CD4-positive, alpha-beta T cell (primary cell): ENCODE measurements around the gene KCNQ1OT1. TPM values are rescaled to one million over a fixed set of nuclear protein-coding genes. Genes with fewer than 3 reads are reported as not detected.

Experiments used
- ATAC-seq: fragments of 200-7000 bp; cut with Tn5 transposase; one replicate; pipeline ENCODE4 v1.10.0; 2022; ENCODE audit warnings: mild to moderate bottlenecking; ENCODE audit not compliant: poor library complexity
- CTCF ChIA-PET: fragments of 350-600 bp; sonication (Branson Sonifier 250); formaldehyde crosslinking; loops from one replicate; lab custom pipeline; 2021; ENCODE audit warnings: antibody characterized with exemption, inconsistent platforms; lab: Charles Lee
- POLR2A ChIA-PET: fragments of 350-600 bp; sonication (Branson Sonifier 250); formaldehyde crosslinking; loops from one replicate; lab custom pipeline; 2021; ENCODE audit warnings: antibody characterized with exemption, inconsistent platforms; lab: Charles Lee
- DNase-seq, 14 experiments: peaks; one replicate each; pipeline ENCODE4 v3.0.0-alpha.2; 2013 to 2020; ENCODE audit warnings: mixed read lengths in 2 of 14
- H3K27ac ChIP-seq, 2 donors: one replicate each; pipeline versions ENCODE4 v1.5.1 to v1.7.0; 2013; ENCODE audit warnings: low read length in 2 of 2, low read depth in 1 of 2, mild to moderate bottlenecking in 1 of 2
- H3K27me3 ChIP-seq, 2 experiments: 1 replicate in 1 of 2; 2 replicates in 1 of 2; pipeline versions ENCODE4 v1.6.1 to v1.7.0; 2013; ENCODE audit warnings: low read length in 2 of 2, control low read depth in 1 of 2, mild to moderate bottlenecking in 1 of 2, moderate library complexity in 1 of 2; ENCODE audit not compliant: insufficient read depth in 2 of 2, control insufficient read depth in 1 of 2
- H3K36me3 ChIP-seq: one replicate; pipeline ENCODE4 v1.6.1; 2013; ENCODE audit warnings: low read length, control low read depth; ENCODE audit not compliant: insufficient read depth
- H3K4me1 ChIP-seq: one replicate; pipeline ENCODE4 v1.6.1; 2013; ENCODE audit warnings: low read length, control low read depth; ENCODE audit not compliant: insufficient read depth
- H3K4me3 ChIP-seq: one replicate; pipeline ENCODE4 v1.5.1; 2013; ENCODE audit warnings: mild to moderate bottlenecking, low read length, moderate library complexity
- H3K9me3 ChIP-seq, 2 experiments: 1 replicate in 1 of 2; 2 replicates in 1 of 2; pipeline versions ENCODE4 v1.6.1 to v1.7.0; 2013; ENCODE audit warnings: low read length in 2 of 2, mild to moderate bottlenecking in 2 of 2, control low read depth in 1 of 2, moderate library complexity in 1 of 2; ENCODE audit not compliant: control insufficient read depth in 1 of 2, insufficient read depth in 1 of 2
- H3K27ac Mint-ChIP-seq: one replicate; pipeline ENCODE4 v1.8.0; 2020; ENCODE audit warnings: mixed read lengths
- H3K27me3 Mint-ChIP-seq: one replicate; pipeline ENCODE4 v1.8.0; 2021; ENCODE audit warnings: mixed read lengths
- H3K36me3 Mint-ChIP-seq: one replicate; pipeline ENCODE4 v1.8.0; 2021; ENCODE audit warnings: low read depth, mixed read lengths
- H3K4me1 Mint-ChIP-seq: one replicate; pipeline ENCODE4 v1.8.0; 2021; ENCODE audit warnings: low read depth, mixed read lengths
- H3K4me3 Mint-ChIP-seq: one replicate; pipeline ENCODE4 v1.8.0; 2020; ENCODE audit warnings: mild to moderate bottlenecking, mixed read lengths
- H3K9me3 Mint-ChIP-seq: one replicate; pipeline ENCODE4 v1.8.0; 2020; ENCODE audit warnings: mixed read lengths
- intact Hi-C, 2 experiments: fragments of 100-400 bp; cut with DNase I in 1 of 2; cut with micrococcal nuclease in 1 of 2; formaldehyde crosslinking; loops; one replicate each; pipeline versions ENCODE4 v1.15.1 to v1.9.0; 2023 to 2025; cut with DNase I, micrococcal nuclease
- total RNA-seq, 174 experiments: library from RNA in 2 of 174; stranded (reverse) in 2 of 174; gene quantifications; one replicate each; pipeline ENCODE4 v1.2.3 and lab custom pipeline; 2021 to 2026
- TF ChIP-seq, protein P1 (sequence below): fragments of 200-600 bp; IDR thresholded peaks from one replicate; pipeline ENCODE4 v1.8.0; 2022; ENCODE audit warnings: antibody characterized with exemption, mild to moderate bottlenecking

The KCNQ1OT1 gene
- total RNA-seq, 2 experiments from 2014 or later: 0.17 to 0.22 TPM

DNA sequence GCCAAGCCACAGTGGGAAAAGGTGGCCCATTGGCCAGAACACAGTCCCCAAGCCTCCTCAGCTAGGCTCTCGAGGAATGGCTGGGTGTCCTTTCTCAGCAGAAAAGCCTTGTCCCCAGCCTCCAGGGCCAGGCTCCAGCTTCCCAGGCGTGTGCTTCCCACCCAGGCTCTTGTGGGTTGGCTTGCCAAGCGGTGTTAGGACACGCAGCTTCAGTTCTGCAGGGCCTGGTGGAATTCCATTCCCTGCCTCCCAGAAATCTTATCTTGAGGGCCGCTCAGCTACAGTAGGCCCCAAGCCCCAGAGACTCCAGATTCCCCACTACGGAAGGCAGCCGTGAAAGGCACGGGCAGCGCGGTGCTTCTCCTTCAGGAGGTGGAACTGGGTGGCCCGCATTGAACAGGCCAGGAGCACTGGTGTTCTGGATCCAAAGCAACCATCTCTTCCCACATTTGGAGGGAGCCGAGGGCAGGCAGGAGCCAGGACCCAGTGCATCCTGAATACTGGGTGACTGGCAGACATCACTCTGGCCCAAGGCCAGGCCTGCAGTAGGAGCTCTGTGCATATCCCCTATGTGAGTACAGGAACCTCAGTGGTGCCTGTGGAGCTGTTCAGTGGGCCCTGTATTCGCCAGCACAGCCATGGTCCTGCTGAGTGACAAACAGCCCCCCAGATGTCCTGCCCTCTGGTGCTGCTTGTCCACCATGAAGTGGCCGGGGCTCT is 16.7 kb upstream of the KCNQ1OT1 start:
- Mint-ChIP-seq H3K27ac (no peak overlapping the region), H3K9me3 (no peaks in the 10 kb centered on the region), H3K27me3 (no peaks in the 10 kb centered on the region), H3K36me3 (no peaks in the 10 kb centered on the region), H3K4me3 (no peak overlapping the region), H3K4me1 (no peaks in the 10 kb centered on the region)
- POLR2A ChIA-PET: no interaction called here
- intact Hi-C loops: no loop called here
- H3K27me3 ChIP-seq: no peaks in the 10 kb centered on the region
- TF ChIP-seq, protein P1, sequence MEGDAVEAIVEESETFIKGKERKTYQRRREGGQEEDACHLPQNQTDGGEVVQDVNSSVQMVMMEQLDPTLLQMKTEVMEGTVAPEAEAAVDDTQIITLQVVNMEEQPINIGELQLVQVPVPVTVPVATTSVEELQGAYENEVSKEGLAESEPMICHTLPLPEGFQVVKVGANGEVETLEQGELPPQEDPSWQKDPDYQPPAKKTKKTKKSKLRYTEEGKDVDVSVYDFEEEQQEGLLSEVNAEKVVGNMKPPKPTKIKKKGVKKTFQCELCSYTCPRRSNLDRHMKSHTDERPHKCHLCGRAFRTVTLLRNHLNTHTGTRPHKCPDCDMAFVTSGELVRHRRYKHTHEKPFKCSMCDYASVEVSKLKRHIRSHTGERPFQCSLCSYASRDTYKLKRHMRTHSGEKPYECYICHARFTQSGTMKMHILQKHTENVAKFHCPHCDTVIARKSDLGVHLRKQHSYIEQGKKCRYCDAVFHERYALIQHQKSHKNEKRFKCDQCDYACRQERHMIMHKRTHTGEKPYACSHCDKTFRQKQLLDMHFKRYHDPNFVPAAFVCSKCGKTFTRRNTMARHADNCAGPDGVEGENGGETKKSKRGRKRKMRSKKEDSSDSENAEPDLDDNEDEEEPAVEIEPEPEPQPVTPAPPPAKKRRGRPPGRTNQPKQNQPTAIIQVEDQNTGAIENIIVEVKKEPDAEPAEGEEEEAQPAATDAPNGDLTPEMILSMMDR: no peak
- no peak overlapping the region for H3K27ac ChIP-seq
- no peak overlapping the region for H3K4me3 ChIP-seq
- DNase-seq: no peak
- CTCF ChIA-PET: no interaction called here
- no peak for ATAC-seq
- H3K9me3 ChIP-seq: no peaks in the 10 kb centered on the region
- H3K36me3 ChIP-seq: no peaks in the 10 kb centered on the region
- no peaks in the 10 kb centered on the region for H3K4me1 ChIP-seq

- H3K27ac Mint-ChIP-seq: no peak overlapping the region
- DNase-seq (no peak), ATAC-seq (no peak)
- Histone ChIP-seq H3K4me3 (no peak overlapping the region), H3K27me3 (no peaks in the 10 kb centered on the region), H3K4me1 (no peaks in the 10 kb centered on the region), H3K27ac (no peak overlapping the region), H3K9me3 (peaks cover 0 to 5% of the 10 kb centered on the region in 2 experiments), H3K36me3 (no peaks in the 10 kb centered on the region)
- no peaks in the 10 kb centered on the region for H3K9me3 Mint-ChIP-seq
- no peak overlapping the region for H3K4me3 Mint-ChIP-seq
- CTCF ChIA-PET: no interaction called here
- intact Hi-C loops: no loop called here
- POLR2A ChIA-PET: no interaction called here
- TF ChIP-seq, protein P1: no peak
- H3K36me3 Mint-ChIP-seq: peaks cover 5% of the 10 kb centered on the region
- no peaks in the 10 kb centered on the region for H3K4me1 Mint-ChIP-seq
- H3K27me3 Mint-ChIP-seq: no peaks in the 10 kb centered on the region
Measured at GRCh38 chr11:2715716-2716350, 16.0 kb upstream of the KCNQ1OT1 start.

DNA sequence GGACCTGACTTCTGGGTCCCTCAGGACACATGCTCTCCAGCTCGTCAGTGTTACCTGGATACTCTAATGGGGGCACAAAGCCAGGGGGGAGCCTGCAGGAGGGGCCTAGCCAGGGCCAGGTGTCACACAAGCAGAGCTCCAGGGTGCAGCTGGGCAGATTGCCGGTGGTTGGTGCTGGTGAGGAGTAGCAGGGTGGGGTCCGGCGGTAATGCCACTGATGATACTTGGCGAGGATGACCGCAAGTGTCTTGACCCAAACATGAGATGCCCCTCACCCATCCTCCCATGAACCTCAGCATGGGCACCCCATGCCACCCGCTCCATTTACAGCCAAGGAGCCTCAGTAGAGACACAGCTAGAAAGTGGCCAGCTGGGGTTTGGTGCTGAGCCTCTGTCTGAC is 15.1 kb upstream of the KCNQ1OT1 start:
- no peaks in the 10 kb centered on the region for H3K9me3 Mint-ChIP-seq
- no peak overlapping the region for H3K27ac Mint-ChIP-seq
- Histone ChIP-seq H3K9me3 (peaks cover 0 to 5% of the 10 kb centered on the region in 2 experiments), H3K36me3 (no peaks in the 10 kb centered on the region), H3K4me3 (no peak overlapping the region), H3K27ac (no peak overlapping the region), H3K27me3 (no peaks in the 10 kb centered on the region), H3K4me1 (no peaks in the 10 kb centered on the region)
- DNase-seq (no peak), ATAC-seq (no peak)
- intact Hi-C loops: no loop called here
- no peaks in the 10 kb centered on the region for H3K27me3 Mint-ChIP-seq
- CTCF ChIA-PET: no interaction called here
- no peak overlapping the region for H3K4me3 Mint-ChIP-seq
- peaks cover 15% of the 10 kb centered on the region for H3K36me3 Mint-ChIP-seq
- TF ChIP-seq, protein P1: no peak
- POLR2A ChIA-PET: no interaction called here
- no peaks in the 10 kb centered on the region for H3K4me1 Mint-ChIP-seq
